ENCODE data around the gene NKX6-2. TPM values are rescaled to one million over a fixed set of nuclear protein-coding genes. Genes with fewer than 3 reads are reported as not detected.

NKX6-2 gene
- total RNA-seq, 2 experiments from 2014 or later, result not detected

GRCh38 chr10:132786884-132787494, 1.0 kb upstream of the NKX6-2 start:
- H3K4me3 Mint-ChIP-seq, result no peak overlapping the region
- H3K4me1 Mint-ChIP-seq, result no peaks in the 10 kb centered on the region
- ATAC-seq (ENCODE audit: low read depth), result no peak
- DNase-seq, result no peak
- H3K27ac Mint-ChIP-seq, result no peak overlapping the region
- no peaks in the 10 kb centered on the region for H3K9me3 Mint-ChIP-seq
- peaks cover 27% of the 10 kb centered on the region for H3K27me3 Mint-ChIP-seq
- peaks cover under 1% of the 10 kb centered on the region for H3K36me3 Mint-ChIP-seq
- POLR2A ChIA-PET, result no interaction called here

GRCh38 chr10:132786476-132786883, 533 bp upstream of the NKX6-2 start:
- DNase-seq (no peak), ATAC-seq (ENCODE audit: low read depth) (no peak)
- Mint-ChIP-seq H3K4me1 (no peaks in the 10 kb centered on the region), H3K36me3 (peaks cover 3% of the 10 kb centered on the region), H3K4me3 (no peak overlapping the region), H3K9me3 (no peaks in the 10 kb centered on the region), H3K27ac (no peak overlapping the region), H3K27me3 (peaks cover 27% of the 10 kb centered on the region)
- POLR2A ChIA-PET, result no interaction called here

DNA sequence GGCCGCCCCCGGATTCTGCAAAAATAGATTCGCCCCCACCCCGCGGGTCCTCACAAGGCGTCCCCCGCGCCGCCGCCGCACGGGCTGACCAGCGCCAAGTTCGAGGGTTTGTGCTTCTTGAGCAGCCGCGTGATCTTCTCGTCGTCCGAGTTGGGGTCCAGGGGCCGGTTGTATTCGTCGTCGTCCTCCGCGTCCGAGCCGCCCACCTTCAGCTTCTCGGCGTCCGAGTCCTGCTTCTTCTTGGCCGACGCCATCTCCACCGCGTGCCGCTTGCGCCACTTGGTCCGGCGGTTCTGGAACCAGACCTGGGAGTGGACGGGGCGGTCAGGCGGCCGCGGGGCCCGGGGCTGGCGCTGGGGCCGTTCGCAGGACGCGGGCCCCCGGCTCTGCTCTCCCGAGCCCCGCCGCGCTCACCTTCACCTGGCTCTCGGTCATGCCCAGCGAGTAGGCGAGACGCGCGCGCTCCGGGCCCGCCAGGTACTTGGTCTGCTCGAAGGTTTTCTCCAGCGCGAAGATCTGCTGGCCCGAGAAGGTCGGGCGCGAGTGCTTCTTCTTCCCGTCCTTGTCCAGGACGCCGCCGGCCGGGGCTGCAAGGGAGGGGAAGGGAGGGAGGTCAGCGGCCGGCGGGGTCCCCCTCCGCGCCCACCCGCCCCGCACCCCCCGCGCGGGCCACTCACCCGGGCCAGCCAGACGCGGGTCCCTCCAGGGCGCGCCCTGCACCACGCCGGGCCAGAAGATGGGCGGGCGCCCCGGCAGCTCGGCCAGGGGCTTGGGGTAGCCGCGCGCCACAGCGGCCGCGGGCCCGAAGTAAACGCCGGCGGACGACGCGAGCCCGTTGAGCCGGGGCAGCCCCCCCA, 853 bp downstream of the NKX6-2 start:
- Mint-ChIP-seq H3K36me3 (peaks cover 3% of the 10 kb centered on the region), H3K27ac (no peak overlapping the region), H3K4me1 (no peaks in the 10 kb centered on the region), H3K9me3 (no peaks in the 10 kb centered on the region), H3K4me3 (no peak overlapping the region), H3K27me3 (peaks cover 23% of the 10 kb centered on the region)
- POLR2A ChIA-PET, result no interaction called here
- DNase-seq (no peak), ATAC-seq (ENCODE audit: low read depth) (no peak)

GRCh38 chr10:132783940-132784865, 1.7 kb downstream of the NKX6-2 start:
- Mint-ChIP-seq H3K36me3 (peaks cover 3% of the 10 kb centered on the region), H3K4me1 (no peaks in the 10 kb centered on the region), H3K27me3 (peaks cover 19% of the 10 kb centered on the region), H3K4me3 (no peak overlapping the region), H3K27ac (no peak overlapping the region), H3K9me3 (no peaks in the 10 kb centered on the region)
- no peak for DNase-seq
- no peak for ATAC-seq (ENCODE audit: low read depth)
- POLR2A ChIA-PET, result no interaction called here

DNA sequence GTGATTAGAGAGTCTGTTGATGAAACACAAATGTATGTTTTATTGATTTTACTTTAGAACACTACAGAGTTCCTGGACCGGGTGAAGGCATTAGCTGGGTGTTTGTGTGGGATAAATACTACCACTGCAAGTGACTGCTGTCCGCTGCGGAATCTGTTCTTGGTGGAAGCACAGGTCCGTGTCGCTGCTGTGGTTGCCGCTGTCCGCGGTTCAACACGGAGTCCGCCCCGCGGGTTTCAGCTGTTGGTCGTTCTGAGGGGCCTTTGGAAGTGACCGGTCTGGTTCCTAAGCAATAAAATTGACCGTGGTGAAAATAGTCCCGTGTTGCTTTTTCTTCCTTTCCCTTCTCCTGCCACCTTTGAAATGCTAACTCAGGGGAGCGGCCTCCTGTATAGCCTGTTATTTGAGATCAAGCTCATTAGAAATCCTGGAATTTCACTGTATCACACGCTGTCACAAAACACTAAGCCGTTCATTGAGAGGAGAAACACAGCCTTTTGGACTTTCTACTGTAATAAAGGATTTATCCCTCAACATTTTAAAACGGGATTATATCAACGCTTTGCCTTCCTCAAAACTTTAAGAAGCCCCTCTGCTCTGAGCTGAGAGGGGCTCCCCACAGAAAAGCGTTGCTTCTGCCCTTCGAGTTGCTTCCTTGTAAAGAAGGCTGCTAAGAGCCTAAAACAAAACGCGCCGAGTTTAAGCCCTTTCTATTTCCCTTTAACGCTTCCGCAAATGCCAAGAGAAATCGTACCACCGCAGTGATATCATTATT, 2.6 kb downstream of the NKX6-2 start:
- H3K4me1 Mint-ChIP-seq, result no peaks in the 10 kb centered on the region
- peak overlapping the region; percentile 38 for H3K27ac Mint-ChIP-seq
- H3K9me3 Mint-ChIP-seq, result no peaks in the 10 kb centered on the region
- POLR2A ChIA-PET, result no interaction called here
- H3K36me3 Mint-ChIP-seq, result peaks cover 3% of the 10 kb centered on the region
- H3K27me3 Mint-ChIP-seq, result peaks cover 16% of the 10 kb centered on the region
- no peak overlapping the region for H3K4me3 Mint-ChIP-seq
- no peak for ATAC-seq (ENCODE audit: low read depth)
- DNase-seq, result no peak

DNA sequence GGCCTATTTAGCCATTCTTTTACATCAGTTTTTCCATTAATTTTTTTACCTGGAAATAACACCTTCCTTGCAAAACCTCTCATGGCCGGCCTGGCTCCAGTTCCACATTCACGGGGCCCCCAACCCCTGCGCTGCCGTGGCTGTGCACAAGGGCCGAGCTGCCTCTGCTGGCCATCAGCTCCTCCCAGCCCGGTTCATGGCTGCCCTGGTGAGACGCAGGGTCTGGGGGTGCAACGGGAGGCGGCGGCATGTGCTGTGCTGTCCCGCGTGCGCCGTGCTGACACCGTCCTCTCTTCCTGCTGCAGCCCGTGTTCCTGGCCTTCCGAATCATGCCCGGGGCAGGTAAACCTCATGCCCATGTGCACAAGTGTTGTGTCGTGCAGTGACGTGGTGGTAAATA, 4.4 kb downstream of the NKX6-2 start:
- Mint-ChIP-seq H3K27ac (no peak overlapping the region), H3K36me3 (peaks cover 3% of the 10 kb centered on the region), H3K4me3 (no peak overlapping the region), H3K4me1 (no peaks in the 10 kb centered on the region), H3K27me3 (peaks cover 13% of the 10 kb centered on the region), H3K9me3 (no peaks in the 10 kb centered on the region)
- ATAC-seq (ENCODE audit: low read depth) (no peak), DNase-seq (no peak)
- POLR2A ChIA-PET, result no interaction called here

GRCh38 chr10:132780356-132780755, 5.6 kb downstream of the NKX6-2 start:
- no peaks in the 10 kb centered on the region for H3K4me1 Mint-ChIP-seq
- no peak for DNase-seq
- no peak overlapping the region for H3K4me3 Mint-ChIP-seq
- no peaks in the 10 kb centered on the region for H3K9me3 Mint-ChIP-seq
- POLR2A ChIA-PET, result no interaction called here
- H3K27me3 Mint-ChIP-seq, result peaks cover 13% of the 10 kb centered on the region
- peaks cover 3% of the 10 kb centered on the region for H3K36me3 Mint-ChIP-seq
- ATAC-seq (ENCODE audit: low read depth), result no peak
- no peak overlapping the region for H3K27ac Mint-ChIP-seq

- POLR2A ChIA-PET, result no interaction called here
Observed at GRCh38 chr10:132779549-132780294, 6.2 kb downstream of the NKX6-2 start.

DNA sequence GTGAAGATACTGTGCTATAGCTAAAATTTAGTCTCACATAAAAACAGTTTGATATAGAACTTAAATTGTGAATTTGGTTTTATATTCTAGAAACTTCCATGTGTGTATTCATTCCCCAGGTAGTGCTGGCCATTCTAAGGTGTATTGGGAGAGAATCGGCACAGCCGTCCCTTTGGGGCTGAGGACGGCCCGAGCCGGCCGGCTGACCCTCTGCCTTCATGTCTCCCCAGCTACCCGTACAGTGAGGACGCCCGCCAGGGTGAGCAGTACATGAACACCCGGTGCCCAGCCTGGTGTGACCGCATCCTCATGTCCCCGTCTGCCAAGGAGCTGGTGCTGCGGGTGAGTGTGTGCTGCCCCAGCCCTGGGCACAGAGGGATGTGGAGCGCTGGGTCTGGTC, 8.5 kb downstream of the NKX6-2 start:
- Mint-ChIP-seq H3K4me3 (no peak overlapping the region), H3K36me3 (peaks cover 3% of the 10 kb centered on the region), H3K27ac (no peak overlapping the region), H3K9me3 (peaks cover 1% of the 10 kb centered on the region), H3K4me1 (no peaks in the 10 kb centered on the region), H3K27me3 (no peaks in the 10 kb centered on the region)
- no peak for ATAC-seq (ENCODE audit: low read depth)
- POLR2A ChIA-PET, result no interaction called here
- DNase-seq, result no peak

More at GRCh38 chr10:132779549-132780294, 6.2 kb downstream of the NKX6-2 start:
- no peak for ATAC-seq (ENCODE audit: low read depth)
- Mint-ChIP-seq H3K4me1 (no peaks in the 10 kb centered on the region), H3K36me3 (peaks cover 3% of the 10 kb centered on the region), H3K27ac (no peak overlapping the region), H3K27me3 (peaks cover 13% of the 10 kb centered on the region), H3K9me3 (no peaks in the 10 kb centered on the region), H3K4me3 (no peak overlapping the region)
- DNase-seq, result no peak

DNA sequence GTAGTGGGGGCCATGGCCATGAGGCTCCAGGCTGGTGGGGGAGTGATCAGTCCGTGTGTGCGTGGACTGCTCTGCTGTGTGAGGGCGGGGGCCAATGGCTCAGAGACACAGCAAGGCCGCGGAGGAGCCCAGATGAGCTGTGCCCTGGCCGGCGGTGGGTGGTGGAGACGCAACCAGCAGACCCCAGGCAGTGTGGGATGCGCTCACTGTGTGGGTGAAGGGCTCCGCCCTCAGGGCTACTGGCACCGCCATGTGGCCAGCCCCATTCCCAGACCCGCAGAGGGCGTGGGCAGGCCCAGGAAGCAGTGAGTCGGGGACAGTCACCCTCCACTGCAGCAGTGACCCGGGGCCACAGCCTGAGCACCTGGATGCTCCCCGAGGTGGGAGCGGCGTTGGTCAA, 9.1 kb downstream of the NKX6-2 start:
- Mint-ChIP-seq H3K27ac (no peak overlapping the region), H3K4me1 (no peaks in the 10 kb centered on the region), H3K4me3 (no peak overlapping the region), H3K9me3 (peaks cover 1% of the 10 kb centered on the region), H3K36me3 (peaks cover under 1% of the 10 kb centered on the region), H3K27me3 (no peaks in the 10 kb centered on the region)
- DNase-seq (no peak), ATAC-seq (ENCODE audit: low read depth) (no peak)
- POLR2A ChIA-PET, result no interaction called here

GRCh38 chr10:132776186-132776585, 9.8 kb downstream of the NKX6-2 start:
- ATAC-seq (ENCODE audit: low read depth), result no peak
- no peaks in the 10 kb centered on the region for H3K4me1 Mint-ChIP-seq
- H3K27ac Mint-ChIP-seq, result no peak overlapping the region
- H3K27me3 Mint-ChIP-seq, result no peaks in the 10 kb centered on the region
- H3K36me3 Mint-ChIP-seq, result peaks cover 2% of the 10 kb centered on the region
- POLR2A ChIA-PET, result no interaction called here
- H3K9me3 Mint-ChIP-seq, result peaks cover 1% of the 10 kb centered on the region
- no peak overlapping the region for H3K4me3 Mint-ChIP-seq
- DNase-seq, result no peak
